NCI-H1092 (cell line): ENCODE results near the gene PTPRC.

ENCODE experiments used
- DNase-seq: peaks from one replicate; lab custom pipeline; 2025; lab: John Stamatoyannopoulos, UW

Gene PTPRC

DNA sequence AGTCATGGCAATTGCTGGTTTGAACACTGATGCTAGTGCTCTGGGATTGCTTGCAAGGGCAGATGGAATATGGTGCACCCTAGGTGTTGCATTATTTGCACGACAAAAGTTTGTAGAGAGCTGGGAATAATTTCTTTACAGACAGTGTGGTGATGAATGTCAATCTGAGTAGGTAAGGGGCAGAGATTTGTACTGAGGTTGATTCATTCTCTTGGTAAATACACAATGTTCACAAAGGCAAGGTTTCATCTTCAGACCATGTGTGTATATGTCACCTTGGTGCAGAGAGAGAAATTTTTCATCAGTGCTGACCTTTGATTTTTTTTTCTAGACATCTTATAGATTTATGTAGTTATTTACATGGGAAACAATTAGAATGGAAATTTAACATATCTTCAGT is 5.0 kb downstream of the PTPRC start:
- DNase-seq, result no peak

- DNase-seq, result no peak
These were observed 8.2 kb downstream of the PTPRC start for GRCh38 chr1:198647055-198647454.

DNA sequence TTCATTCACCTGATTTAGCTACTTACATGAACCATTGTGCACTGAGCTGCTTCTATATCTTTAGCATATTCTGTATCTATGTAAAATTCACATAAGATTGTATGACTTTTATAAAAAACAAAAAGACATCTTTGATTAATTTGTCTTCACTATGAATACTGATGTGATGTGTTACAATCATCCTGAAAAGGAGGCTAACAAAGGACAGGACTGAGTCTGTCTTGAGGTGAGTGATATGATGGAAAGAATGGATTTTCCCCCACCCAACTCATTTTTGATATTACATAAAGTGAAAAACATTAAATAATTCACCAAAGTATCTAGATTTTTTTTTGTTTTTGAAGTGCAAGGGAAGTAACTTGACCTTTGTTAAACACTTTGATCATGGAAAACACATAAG is 9.8 kb downstream of the PTPRC start:
- no peak for DNase-seq

- DNase-seq, result no peak
These were observed 10.6 kb downstream of the PTPRC start for GRCh38 chr1:198649232-198649967.

DNA sequence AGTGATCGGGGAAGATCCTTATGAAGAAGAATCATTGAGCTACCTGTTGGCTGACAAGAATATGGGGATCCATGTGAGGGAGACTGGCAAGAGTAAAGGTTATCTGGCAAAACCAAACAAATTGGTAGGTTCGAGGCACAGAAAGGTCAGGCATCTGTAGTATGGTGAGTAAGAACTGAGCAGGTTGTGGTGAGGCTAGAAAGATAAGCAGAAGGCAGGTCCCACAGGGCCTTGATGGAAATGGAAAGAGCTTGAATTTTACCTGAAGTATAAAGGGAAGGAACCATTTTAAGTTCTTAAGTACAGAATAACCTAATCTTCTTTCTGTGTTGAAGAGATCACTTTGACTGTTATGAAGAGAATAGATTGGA is 11.1 kb downstream of the PTPRC start:
- DNase-seq, result no peak

DNA sequence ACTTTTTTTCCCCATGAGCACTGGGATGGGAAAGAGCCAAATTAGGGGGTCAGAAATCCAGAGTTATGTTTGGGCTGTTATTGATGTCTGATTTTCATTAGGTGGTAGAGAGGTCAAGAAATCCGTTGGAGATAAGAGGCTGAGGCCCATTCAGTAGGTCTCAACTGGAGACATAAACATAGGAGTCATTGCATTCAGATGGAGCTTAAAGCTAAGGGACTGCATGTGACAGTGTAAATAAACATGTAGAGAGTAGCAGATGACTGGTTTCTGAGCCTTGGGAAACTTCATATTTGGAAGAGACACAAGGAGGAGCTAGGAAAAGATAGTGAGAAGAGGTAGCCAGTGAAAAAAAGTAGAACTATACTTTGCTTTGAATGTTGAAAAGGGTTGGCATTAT is 11.7 kb downstream of the PTPRC start:
- DNase-seq, result no peak

DNA sequence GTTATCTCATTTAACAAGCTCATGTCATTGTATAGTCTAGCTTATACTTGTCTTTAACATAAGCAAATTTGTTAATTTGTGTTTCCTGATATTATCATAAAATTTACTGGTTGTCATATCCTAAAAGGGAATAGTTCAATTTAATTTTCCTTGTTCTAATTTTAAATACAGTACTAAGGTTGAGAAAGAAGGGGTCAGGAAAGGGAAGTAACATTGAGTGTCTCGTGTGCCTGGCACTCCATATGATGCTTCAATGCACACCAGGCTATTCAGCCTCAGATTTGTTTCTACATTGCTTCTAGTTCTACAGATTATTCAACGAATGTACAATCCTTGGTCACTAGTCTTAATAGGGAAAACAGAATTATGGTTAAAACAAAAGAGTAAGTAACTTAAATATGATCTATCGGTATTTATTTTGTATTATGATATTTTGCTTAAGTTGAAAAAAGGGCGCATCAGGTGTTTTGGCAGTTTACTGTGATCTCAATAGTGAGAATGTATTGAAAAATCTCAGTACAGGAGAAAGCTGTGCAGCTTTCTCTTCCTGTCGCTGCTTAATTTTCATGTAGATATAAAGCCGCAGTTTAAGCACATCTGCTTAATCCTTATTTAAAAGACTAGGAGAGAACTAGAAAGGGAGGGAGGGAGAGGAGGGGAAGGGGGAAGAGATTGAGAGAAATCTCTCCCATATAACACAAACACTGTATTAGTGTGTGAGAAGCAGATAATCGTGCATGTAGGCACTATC is 13.0 kb downstream of the PTPRC start:
- no peak for DNase-seq

DNA sequence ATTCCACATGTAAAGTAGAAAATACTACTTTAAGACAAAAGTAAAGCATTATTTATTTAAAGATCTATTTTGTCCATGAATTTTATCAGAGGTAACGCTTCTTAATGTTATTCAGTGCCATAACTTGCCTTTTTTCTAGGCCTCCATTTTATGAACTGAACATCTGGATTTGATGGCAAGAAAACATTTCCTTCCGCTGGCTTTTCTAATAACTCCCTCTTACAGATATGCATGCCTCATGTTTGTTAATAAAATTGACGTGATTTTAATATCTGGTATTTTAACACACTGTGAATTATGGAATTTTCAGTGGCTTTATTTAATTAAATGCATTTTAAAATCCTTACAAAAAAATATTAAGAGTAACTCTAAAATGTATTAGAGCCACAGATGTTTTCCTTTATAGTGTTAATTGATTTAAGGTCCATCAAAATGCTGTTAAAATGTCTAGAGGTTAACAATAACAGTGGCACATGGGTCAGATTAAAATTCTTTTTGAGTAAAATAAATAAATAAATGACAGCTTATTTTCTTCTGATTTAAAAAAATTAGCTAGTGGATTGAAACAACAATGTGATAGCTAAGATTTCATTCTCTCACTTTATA is 15.1 kb downstream of the PTPRC start:
- DNase-seq, result no peak

DNA sequence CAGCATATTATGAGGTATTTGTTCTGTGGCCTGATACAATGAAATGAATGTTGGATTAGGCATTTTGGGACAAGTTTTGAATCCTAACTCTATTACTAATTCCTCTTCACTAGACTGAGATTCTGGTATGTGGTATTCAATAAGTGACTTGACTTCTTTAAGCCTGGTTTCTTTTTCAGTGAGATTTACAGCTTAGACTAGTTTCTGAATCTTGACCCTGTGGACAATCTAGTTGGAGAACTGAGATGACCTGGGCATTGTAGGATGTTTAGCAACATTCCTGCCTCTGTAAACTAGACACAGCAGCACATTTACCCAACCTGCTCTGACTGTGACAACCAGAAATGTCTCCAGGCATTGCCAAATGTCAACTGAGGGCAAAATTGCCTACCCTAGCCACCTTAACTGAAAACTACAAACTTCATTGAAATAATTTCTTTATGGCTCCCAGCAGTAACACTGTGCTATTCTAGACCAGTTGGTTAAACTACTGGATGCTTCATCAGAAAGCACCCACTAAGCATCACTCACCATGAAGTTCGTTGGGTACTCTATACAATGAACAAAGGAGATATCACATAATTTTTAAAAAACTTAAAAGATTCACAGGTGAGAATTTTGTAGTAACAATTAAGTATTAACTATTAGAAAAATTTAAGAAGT is 16.8 kb downstream of the PTPRC start:
- no peak for DNase-seq

DNA sequence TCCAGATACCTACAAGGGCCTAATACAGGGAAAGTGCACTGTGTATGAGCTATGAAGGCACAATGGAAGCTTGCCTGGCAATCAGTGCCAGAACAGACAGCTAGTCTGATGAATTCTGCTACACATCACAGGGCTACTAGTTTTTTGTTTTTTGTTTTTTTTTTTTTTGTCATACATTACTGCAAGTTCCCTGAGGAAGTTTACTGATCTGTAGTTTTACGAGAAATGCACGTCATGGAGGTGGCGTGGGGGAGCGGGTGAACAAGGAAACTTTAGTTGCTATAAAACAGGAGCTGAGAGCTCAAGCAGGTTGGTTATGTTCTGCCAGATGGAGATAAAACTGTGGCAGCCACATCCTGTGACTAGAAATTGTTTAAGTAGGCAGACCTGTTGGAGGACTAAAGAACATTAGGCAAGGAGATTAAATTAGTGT is 17.7 kb downstream of the PTPRC start:
- DNase-seq, result no peak

- DNase-seq, result no peak
These were observed 18.8 kb downstream of the PTPRC start for GRCh38 chr1:198657550-198658064.

DNA sequence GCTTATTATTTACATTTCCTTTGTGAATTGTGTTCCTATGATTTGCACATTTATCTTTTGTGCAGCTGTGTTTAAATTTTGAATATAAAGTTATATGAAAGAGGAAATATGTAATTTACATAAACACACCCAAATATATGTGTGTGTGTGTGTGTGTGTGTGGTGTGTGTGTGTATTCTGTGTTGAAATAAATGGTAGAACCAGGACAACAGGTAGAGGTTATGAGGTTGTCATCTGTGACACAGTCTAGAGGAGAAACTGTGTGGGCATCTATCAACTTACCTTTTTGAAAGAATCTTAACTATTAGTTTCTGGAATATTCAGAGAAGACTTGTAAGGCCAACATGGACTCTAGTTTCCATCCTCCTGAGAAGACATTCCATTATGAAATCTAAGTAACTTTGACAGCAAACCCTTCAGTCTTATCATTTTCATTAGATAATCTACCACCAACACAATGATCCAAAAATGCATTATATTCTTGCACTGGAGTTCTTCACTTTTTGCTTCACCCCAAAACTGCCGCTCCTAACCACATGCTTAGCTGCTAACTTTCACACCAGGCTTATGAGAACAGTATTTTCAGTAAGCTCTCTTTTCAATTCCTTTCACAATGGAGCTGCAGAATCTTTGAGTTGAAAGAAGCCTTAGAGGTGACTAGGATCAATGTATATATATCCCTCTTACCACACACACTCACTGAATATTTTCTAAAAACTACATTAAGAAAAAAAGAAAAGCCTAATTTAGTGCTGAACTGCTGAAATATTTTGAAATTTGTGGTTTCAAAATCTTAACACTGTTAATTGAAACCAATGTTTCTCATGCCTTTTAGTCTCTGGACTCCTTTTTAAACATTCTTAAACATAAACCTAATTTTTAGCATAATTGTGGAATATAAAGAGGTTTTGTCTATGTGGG is 21.8 kb downstream of the PTPRC start:
- no peak for DNase-seq

GRCh38 chr1:198662821-198663220 is 24.0 kb downstream of the PTPRC start:
- no peak for DNase-seq

- no peak for DNase-seq
These were observed 25.4 kb downstream of the PTPRC start for GRCh38 chr1:198664068-198664788.

DNA sequence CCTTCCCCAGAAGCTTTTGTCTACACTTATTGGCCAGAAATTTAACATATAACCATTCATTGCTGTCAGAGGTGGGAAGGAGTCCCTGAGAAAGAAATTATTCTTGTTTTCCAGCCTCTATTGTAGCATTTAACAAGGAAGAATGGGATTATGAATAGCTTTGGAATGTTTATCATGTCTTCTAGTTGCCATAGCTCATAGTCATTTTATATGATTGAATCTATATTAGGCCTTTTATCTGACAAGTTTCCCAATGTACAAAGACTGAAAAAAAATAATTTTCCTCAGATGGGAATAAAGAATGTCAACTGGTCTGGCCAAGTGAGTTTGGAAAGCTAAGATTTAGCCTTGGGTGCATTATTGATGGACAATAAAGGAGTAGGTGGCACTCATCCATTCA is 28.3 kb downstream of the PTPRC start:
- no peak for DNase-seq

- DNase-seq, result no peak
These were observed 29.0 kb downstream of the PTPRC start for GRCh38 chr1:198667807-198668206.

GRCh38 chr1:198669023-198669698 is 30.3 kb downstream of the PTPRC start:
- DNase-seq, result no peak

DNA sequence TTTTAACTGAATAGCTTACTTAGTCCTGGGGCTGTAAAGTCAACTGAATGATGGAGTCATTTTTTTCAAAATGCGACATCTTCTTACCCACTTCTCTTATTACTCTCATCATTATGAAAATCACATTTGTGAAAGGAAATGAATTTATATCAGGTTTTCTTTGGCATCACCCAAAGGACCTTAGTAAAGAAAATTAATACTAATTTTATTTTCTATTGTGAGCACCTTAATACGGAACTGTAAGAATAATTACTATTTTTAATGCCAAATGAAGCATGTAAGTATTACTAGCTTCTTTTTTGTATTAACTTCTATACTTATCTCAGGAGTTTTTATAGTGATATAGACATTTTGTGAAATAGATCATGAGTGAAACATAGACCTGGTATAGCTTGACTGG is 30.9 kb downstream of the PTPRC start:
- no peak for DNase-seq

DNA sequence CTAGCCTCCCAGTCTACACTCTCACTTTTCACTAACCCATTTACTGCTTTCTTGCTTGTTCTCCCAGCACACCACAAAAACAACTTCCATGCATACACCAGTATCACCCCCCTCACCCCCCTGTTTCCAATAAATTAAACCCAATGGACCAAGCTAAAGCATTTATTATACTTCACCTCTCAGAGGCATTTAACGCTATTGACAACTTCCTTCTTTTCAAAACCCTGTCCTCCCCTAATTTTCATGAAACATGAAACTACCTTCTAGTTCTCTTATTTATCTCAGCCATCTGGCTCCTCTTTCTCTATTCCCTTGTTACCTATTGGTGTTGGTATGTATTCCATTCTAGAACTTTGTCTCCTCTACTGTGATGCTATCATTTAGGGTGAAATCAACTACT is 32.3 kb downstream of the PTPRC start:
- no peak for DNase-seq

GRCh38 chr1:198672124-198672523 is 33.3 kb downstream of the PTPRC start:
- no peak for DNase-seq
